GM18502 (cell line): ENCODE results near the gene SEMA3G.

ENCODE experiments used
- ATAC-seq: cut with Tn5 transposase; IDR thresholded peaks from one replicate; pipeline ENCODE4 v1.9.1; 2021; ENCODE audit warnings: mild to moderate bottlenecking; ENCODE audit not compliant: unreplicated experiment, poor library complexity

SEMA3G gene

GRCh38 chr3:52444860-52445793 is at the start of gene SEMA3G:
Gene SEMA3G, minus strand, starts transcription at chr3:52445103. Its CDS starts 76 bp downstream, at chr3:52445027.
- ATAC-seq = peak; percentile 83

GRCh38 chr3:52494445-52494844 is 49.5 kb upstream of the SEMA3G start:
- no peak for ATAC-seq

GRCh38 chr3:52493232-52494017 is 48.5 kb upstream of the SEMA3G start:
- no peak for ATAC-seq

GRCh38 chr3:52492059-52492458 is 47.2 kb upstream of the SEMA3G start:
- no peak for ATAC-seq

GRCh38 chr3:52490939-52491526 is 46.1 kb upstream of the SEMA3G start:
- no peak for ATAC-seq

- no peak for ATAC-seq
These were observed 45.4 kb upstream of the SEMA3G start for GRCh38 chr3:52490035-52490938.

GRCh38 chr3:52489453-52489852 is 44.5 kb upstream of the SEMA3G start:
- ATAC-seq = no peak

- no peak for ATAC-seq
These were observed 43.8 kb upstream of the SEMA3G start for GRCh38 chr3:52488746-52489145.

- ATAC-seq = no peak
These were observed 43.1 kb upstream of the SEMA3G start for GRCh38 chr3:52487788-52488691.

GRCh38 chr3:52487050-52487787 is 42.3 kb upstream of the SEMA3G start:
- no peak for ATAC-seq

- ATAC-seq = no peak
These were observed 40.0 kb upstream of the SEMA3G start for GRCh38 chr3:52484680-52485461.

- ATAC-seq = no peak
These were observed 38.9 kb upstream of the SEMA3G start for GRCh38 chr3:52483577-52484381.

- no peak for ATAC-seq
These were observed 38.2 kb upstream of the SEMA3G start for GRCh38 chr3:52483081-52483480.

GRCh38 chr3:52481819-52482521 is 37.1 kb upstream of the SEMA3G start:
- ATAC-seq = no peak

GRCh38 chr3:52480768-52481715 is 36.1 kb upstream of the SEMA3G start:
- no peak for ATAC-seq
